Left lung (tissue), 10 donors: ENCODE data around the gene SBK3. TPM values are rescaled to one million over a fixed set of nuclear protein-coding genes. Genes with fewer than 3 reads are reported as not detected.

Experiments
- ATAC-seq: fragments of 200-7000 bp; cut with Tn5 transposase; one replicate; pipeline ENCODE4 v1.9.1; 2020; ENCODE audit warnings: moderate library complexity
- DNase-seq, 4 donors: peaks; one replicate each; pipeline ENCODE4 v3.0.0-alpha.2; 2013 to 2020
- H3K27ac ChIP-seq, 2 donors: fragments of 200-600 bp; sonication (generic) in 1 of 2; one replicate each; pipeline versions ENCODE4 v1.5.0 to v1.8.0; 2020 to 2021
- H3K27me3 ChIP-seq, 2 donors: fragments of 200-600 bp; sonication (generic) in 1 of 2; one replicate each; pipeline versions ENCODE4 v1.5.0 to v1.8.0; 2020 to 2021
- H3K36me3 ChIP-seq, 2 donors: fragments of 200-600 bp; sonication (generic) in 1 of 2; one replicate each; pipeline versions ENCODE4 v1.5.0 to v1.8.0; 2020 to 2021
- H3K4me1 ChIP-seq, 2 donors: fragments of 200-600 bp; one replicate each; pipeline ENCODE4 v1.8.0; 2021
- H3K4me3 ChIP-seq, 2 donors: fragments of 200-600 bp; sonication (generic) in 1 of 2; one replicate each; pipeline versions ENCODE4 v1.5.0 to v1.8.0; 2020 to 2021; ENCODE audit warnings: mild to moderate bottlenecking in 1 of 2
- H3K9me3 ChIP-seq, 2 donors: fragments of 200-600 bp; sonication (generic) in 1 of 2; one replicate each; pipeline versions ENCODE4 v1.5.0 to v1.8.0; 2020 to 2021
- intact Hi-C, 2 donors: fragments of 100-400 bp; cut with DNase I; formaldehyde crosslinking; loops; one replicate each; pipeline versions ENCODE4 v1.11.2 to v1.14.2; 2022
- polyA plus RNA-seq, 6 donors: library from polyadenylated mRNA; unstranded; fragments of 120-200 nt; gene quantifications; one replicate each; pipeline ENCODE4 v1.2.1, GENCODE V29; 2013; ENCODE audit not compliant: insufficient read length in 6 of 6
- total RNA-seq, 2 donors: library from RNA; stranded (reverse); fragmentation: NEBNext Ultra II Directional; extraction: Animal tissue kit (Norgen Biotek cat#: 25700); gene quantifications; one replicate each; pipeline ENCODE4 v1.2.1, GENCODE V29; 2021
- TF ChIP-seq, protein P1 (sequence below), 2 donors: fragments of 200-600 bp; sonication (generic) in 1 of 2; IDR thresholded peaks; one replicate each; pipeline versions ENCODE4 v1.5.0 to v1.8.0; 2021; ENCODE audit warnings: antibody characterized with exemption in 2 of 2
- donor health status: DM: no; HTN: yes; CAD: no.
- donor health status: DM: no; HTN: no; CAD: no.

Gene SBK3
- total and polyA plus RNA-seq, 8 donors = 0.26 to 1.7 (median 0.59) TPM

DNA sequence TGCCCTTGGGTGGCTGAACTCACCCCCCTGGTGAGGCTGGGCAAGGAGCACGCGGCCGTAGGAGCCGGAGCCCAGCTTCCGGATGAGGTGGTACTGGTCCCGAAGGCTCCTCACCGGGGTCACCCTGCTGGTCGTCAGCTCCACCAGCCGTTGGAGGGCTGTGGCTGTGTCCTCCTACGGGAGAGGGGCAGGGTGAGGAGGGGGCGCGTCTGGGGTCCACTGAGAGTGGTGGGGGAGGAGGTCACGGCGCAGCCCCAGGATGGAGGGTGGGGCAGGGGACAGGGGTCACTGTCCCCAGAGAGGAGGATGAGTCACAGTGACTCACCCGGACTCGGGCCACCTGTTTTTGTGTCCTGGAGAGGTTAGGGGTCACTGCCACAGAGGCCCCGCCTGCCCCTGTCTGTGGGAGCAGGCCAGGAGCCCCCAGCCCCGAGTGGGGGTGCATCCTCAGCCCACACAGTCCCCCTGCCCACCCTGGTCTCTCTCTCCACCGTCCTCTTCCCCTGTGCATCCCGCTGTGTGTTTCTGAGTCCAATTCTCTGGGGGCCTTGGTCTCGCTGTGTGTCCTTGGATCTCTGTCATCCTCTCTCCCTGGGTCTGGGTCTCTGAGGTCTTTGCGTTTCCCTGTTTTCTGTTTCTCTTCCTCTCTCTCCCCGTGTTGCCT, 435 bp downstream of the SBK3 start:
- peaks cover 0 to 24% of the 10 kb centered on the region in 2 donors for H3K4me1 ChIP-seq
- ATAC-seq (no peak), DNase-seq (no peak)
- no peak overlapping the region for H3K4me3 ChIP-seq
- no peaks in the 10 kb centered on the region for H3K36me3 ChIP-seq
- TF ChIP-seq, protein P1, sequence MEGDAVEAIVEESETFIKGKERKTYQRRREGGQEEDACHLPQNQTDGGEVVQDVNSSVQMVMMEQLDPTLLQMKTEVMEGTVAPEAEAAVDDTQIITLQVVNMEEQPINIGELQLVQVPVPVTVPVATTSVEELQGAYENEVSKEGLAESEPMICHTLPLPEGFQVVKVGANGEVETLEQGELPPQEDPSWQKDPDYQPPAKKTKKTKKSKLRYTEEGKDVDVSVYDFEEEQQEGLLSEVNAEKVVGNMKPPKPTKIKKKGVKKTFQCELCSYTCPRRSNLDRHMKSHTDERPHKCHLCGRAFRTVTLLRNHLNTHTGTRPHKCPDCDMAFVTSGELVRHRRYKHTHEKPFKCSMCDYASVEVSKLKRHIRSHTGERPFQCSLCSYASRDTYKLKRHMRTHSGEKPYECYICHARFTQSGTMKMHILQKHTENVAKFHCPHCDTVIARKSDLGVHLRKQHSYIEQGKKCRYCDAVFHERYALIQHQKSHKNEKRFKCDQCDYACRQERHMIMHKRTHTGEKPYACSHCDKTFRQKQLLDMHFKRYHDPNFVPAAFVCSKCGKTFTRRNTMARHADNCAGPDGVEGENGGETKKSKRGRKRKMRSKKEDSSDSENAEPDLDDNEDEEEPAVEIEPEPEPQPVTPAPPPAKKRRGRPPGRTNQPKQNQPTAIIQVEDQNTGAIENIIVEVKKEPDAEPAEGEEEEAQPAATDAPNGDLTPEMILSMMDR (IDR thresholded peaks at IDR 0.05) = no peak
- no peaks in the 10 kb centered on the region for H3K9me3 ChIP-seq
- H3K27ac ChIP-seq = no peak overlapping the region
- H3K27me3 ChIP-seq = peaks cover 0 to 50% of the 10 kb centered on the region in 2 donors
- intact Hi-C loops = no loop called here

DNA sequence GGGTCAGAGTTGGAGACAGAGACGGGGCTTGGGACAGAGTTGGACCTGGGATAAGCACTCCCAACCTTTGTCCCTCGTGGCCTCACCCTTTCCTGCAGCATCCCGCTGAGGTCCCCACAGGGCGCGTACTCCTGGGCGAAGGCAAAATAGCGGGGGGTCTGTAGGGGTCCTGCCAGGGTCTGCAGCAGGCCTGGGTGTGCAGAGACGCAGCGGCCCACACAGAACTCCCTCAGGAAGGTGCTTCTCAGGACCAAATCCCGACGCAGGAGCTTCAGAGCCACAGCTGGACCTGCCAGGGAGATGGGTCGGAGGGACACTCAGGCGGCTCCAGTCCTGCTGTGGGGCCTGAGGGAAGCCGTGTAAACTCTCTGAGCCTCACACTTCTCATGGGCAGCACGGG, 1.3 kb downstream of the SBK3 start:
- intact Hi-C loops = no loop called here
- ATAC-seq = no peak
- Histone ChIP-seq H3K4me1 (peaks cover 0 to 20% of the 10 kb centered on the region in 2 donors), H3K27ac (no peak overlapping the region), H3K4me3 (no peak overlapping the region), H3K27me3 (peaks cover 0 to 50% of the 10 kb centered on the region in 2 donors), H3K9me3 (no peaks in the 10 kb centered on the region), H3K36me3 (no peaks in the 10 kb centered on the region)
- no peak for DNase-seq
- TF ChIP-seq, protein P1 (IDR thresholded peaks at IDR 0.05) = no peak

DNA sequence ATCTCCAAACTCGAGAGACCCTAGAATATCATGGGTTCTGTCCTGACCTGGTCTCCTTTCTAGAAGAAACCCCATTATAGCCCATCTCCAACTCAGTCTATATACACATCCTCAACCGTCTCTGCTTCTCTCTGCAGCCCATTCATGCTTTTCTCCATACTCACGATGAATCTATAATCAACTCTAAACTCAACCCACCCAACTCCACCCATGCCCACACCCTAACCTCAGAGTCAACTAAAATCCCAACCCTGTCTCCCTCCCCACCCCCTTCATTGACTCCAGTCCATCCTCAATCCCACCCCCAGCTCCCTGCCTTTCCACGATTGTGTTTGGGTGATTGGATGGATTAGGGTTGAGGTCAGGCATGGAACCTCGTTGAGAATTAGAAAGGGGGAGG, 1.8 kb downstream of the SBK3 start:
- peaks cover 0 to 45% of the 10 kb centered on the region in 2 donors for H3K27me3 ChIP-seq
- no peaks in the 10 kb centered on the region for H3K9me3 ChIP-seq
- DNase-seq = no peak
- H3K36me3 ChIP-seq = no peaks in the 10 kb centered on the region
- peaks cover 0 to 20% of the 10 kb centered on the region in 2 donors for H3K4me1 ChIP-seq
- no peak for ATAC-seq
- TF ChIP-seq, protein P1 (IDR thresholded peaks at IDR 0.05) = no peak
- no peak overlapping the region for H3K27ac ChIP-seq
- intact Hi-C loops = no loop called here
- no peak overlapping the region for H3K4me3 ChIP-seq

DNA sequence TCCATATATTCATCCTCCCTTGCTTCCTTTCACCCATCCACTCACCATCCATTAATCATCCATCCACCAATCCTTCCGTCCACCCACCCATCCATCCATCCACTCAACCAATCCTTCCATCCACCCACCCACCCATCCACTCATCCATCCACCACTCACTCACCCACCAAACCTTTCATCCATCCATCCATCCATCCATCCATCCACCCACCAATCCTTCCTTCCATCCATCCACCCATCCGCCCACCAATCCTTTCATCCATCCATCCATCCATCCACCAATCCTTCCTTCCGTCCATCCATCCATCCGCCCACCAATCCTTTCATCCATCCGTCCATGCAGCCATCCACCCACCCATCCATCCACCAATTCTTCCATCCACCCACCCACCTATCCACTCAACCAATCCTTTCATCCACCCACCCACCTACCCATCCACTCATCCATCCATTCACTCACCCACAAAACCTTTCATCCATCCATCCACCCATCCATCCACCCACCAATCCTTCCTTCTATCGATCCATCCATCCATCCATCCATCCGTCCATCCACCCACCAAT, 3.0 kb downstream of the SBK3 start:
- TF ChIP-seq, protein P1 (IDR thresholded peaks at IDR 0.05) = no peak
- intact Hi-C loops = no loop called here
- Histone ChIP-seq H3K27me3 (peaks cover 0 to 39% of the 10 kb centered on the region in 2 donors), H3K4me1 (peaks cover 0 to 15% of the 10 kb centered on the region in 2 donors), H3K36me3 (no peaks in the 10 kb centered on the region), H3K27ac (no peak overlapping the region), H3K9me3 (no peaks in the 10 kb centered on the region), H3K4me3 (no peak overlapping the region)
- DNase-seq (no peak), ATAC-seq (no peak)

DNA sequence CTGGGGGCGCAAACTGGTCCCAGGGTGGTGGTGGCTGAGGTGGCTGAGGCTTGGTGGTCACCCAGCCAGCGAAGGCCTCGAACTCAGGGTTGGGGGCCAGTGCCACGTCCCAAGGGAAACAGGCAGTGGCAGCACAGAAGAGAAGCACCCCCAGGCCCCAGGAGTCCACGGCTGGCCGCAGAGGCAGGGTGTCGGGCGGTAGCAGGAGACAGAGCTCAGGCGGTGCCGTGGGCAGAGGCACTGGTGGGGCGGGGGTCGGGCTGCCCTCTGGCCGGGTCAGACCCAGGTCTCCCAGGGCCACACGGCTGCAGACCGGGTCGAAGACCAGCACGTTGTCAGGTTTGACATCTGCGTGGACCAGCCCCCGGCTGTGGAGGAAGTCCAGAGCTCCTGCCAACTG, 4.3 kb downstream of the SBK3 start:
- Histone ChIP-seq H3K4me3 (no peak overlapping the region), H3K9me3 (no peaks in the 10 kb centered on the region), H3K36me3 (no peaks in the 10 kb centered on the region), H3K4me1 (peaks cover 0 to 6% of the 10 kb centered on the region in 2 donors), H3K27ac (no peak overlapping the region), H3K27me3 (peaks cover 0 to 33% of the 10 kb centered on the region in 2 donors)
- intact Hi-C loops = no loop called here
- DNase-seq (no peak), ATAC-seq (no peak)
- TF ChIP-seq, protein P1 (IDR thresholded peaks at IDR 0.05) = no peak
